Measurements from ENCODE around the gene OOEP.

The OOEP gene

GRCh38 chr6:73364121-73364520 lies 5.6 kb downstream of the OOEP start:
- DNase-seq = no peak

GRCh38 chr6:73363537-73363875 lies 6.2 kb downstream of the OOEP start:
- no peak for DNase-seq

GRCh38 chr6:73362869-73363536 lies 6.7 kb downstream of the OOEP start:
- DNase-seq = no peak

GRCh38 chr6:73362358-73362757 lies 7.3 kb downstream of the OOEP start, which contains the start of gene KHDC3L:
KHDC3L (plus strand) TSS chr6:73362658; CDS start chr6:73362730, 72 bp downstream.
- DNase-seq = no peak

- no peak for DNase-seq
These were observed 15.8 kb downstream of the OOEP start, which contains the start of gene DPPA5 for GRCh38 chr6:73353636-73354593. DPPA5 (minus strand) TSS chr6:73354276; CDS start chr6:73354225, 51 bp downstream.

- no peak for DNase-seq
These were observed 20.4 kb downstream of the OOEP start for GRCh38 chr6:73349311-73349710.

GRCh38 chr6:73348550-73349204 lies 21.0 kb downstream of the OOEP start:
- DNase-seq = no peak

- DNase-seq = no peak
These were observed 26.5 kb downstream of the OOEP start for GRCh38 chr6:73343164-73343563.

- DNase-seq = no peak
These were observed 27.5 kb downstream of the OOEP start for GRCh38 chr6:73342174-73342573.

GRCh38 chr6:73341335-73341734 lies 28.4 kb downstream of the OOEP start:
- DNase-seq = no peak

- DNase-seq = no peak
These were observed 29.6 kb downstream of the OOEP start for GRCh38 chr6:73340048-73340447.

- DNase-seq = no peak
These were observed 30.4 kb downstream of the OOEP start for GRCh38 chr6:73339340-73339739.

- DNase-seq = no peak
These were observed 40.5 kb downstream of the OOEP start for GRCh38 chr6:73329201-73329600.

- no peak for DNase-seq
These were observed 40.9 kb downstream of the OOEP start for GRCh38 chr6:73328790-73329189.

GRCh38 chr6:73325656-73326055 lies 44.0 kb downstream of the OOEP start:
- no peak for DNase-seq

GRCh38 chr6:73323323-73323722 lies 46.4 kb downstream of the OOEP start:
- no peak for DNase-seq
